Fibroblast of peridontal ligament (primary cell): ENCODE measurements around the gene UPK1A.
"Not testable (repeated sequence)": the region's sequence is repeated elsewhere in the genome, so short reads cannot be mapped to it uniquely, and the experiment has no call there.

Experiments
- DNase-seq: peaks from one replicate; pipeline ENCODE4 v3.0.0-alpha.2; 2010; ENCODE audit errors: extremely low read depth

UPK1A gene

GRCh38 chr19:35644206-35644986 is 21.9 kb upstream of the UPK1A start:
- DNase-seq, result peak; percentile 79

- DNase-seq, result peak; percentile 38
These were observed 21.2 kb upstream of the UPK1A start for GRCh38 chr19:35644987-35645679.

GRCh38 chr19:35645680-35646511 is 20.4 kb upstream of the UPK1A start:
- no peak for DNase-seq

- peak; percentile 96 for DNase-seq
These were observed 18.0 kb upstream of the UPK1A start, which contains the start of gene COX6B1 for GRCh38 chr19:35648017-35648961. COX6B1 (plus strand) TSS chr19:35648323; CDS start chr19:35651244, 2,921 bp downstream.

- no peak for DNase-seq
These were observed 15.7 kb upstream of the UPK1A start for GRCh38 chr19:35650581-35650980.

- DNase-seq, result not testable (repeated sequence)
These were observed 11.5 kb upstream of the UPK1A start for GRCh38 chr19:35654828-35655227.

- no peak for DNase-seq
These were observed 10.7 kb upstream of the UPK1A start for GRCh38 chr19:35655600-35655999.

- no peak for DNase-seq
These were observed 9.6 kb upstream of the UPK1A start for GRCh38 chr19:35656700-35657099.

GRCh38 chr19:35657904-35658700 is 8.2 kb upstream of the UPK1A start:
- no peak for DNase-seq

GRCh38 chr19:35661995-35662340 is 4.3 kb upstream of the UPK1A start:
- no peak for DNase-seq

- DNase-seq, result no peak
These were observed 2.3 kb upstream of the UPK1A start for GRCh38 chr19:35663981-35664380.

GRCh38 chr19:35665157-35665556 is 1.2 kb upstream of the UPK1A start:
- no peak for DNase-seq

GRCh38 chr19:35665604-35666003 is 713 bp upstream of the UPK1A start:
- no peak for DNase-seq

- DNase-seq, result no peak
These were observed 3.2 kb downstream of the UPK1A start for GRCh38 chr19:35669566-35669965.

- DNase-seq, result no peak
These were observed 3.7 kb downstream of the UPK1A start for GRCh38 chr19:35669974-35670373.

- DNase-seq, result no peak
These were observed 4.4 kb downstream of the UPK1A start for GRCh38 chr19:35670686-35671085.

GRCh38 chr19:35671818-35672217 is 5.5 kb downstream of the UPK1A start:
- DNase-seq, result no peak

GRCh38 chr19:35673121-35673804 is 6.9 kb downstream of the UPK1A start:
- DNase-seq, result peak; percentile 42

- DNase-seq, result no peak
These were observed 9.3 kb downstream of the UPK1A start for GRCh38 chr19:35675589-35676140.
